Left cardiac atrium (tissue), 4 donors: ENCODE data around the gene COL27A1. TPM values are rescaled to one million over a fixed set of nuclear protein-coding genes. Genes with fewer than 3 reads are reported as not detected.
"Not testable (repeated sequence)": the region's sequence is repeated elsewhere in the genome, so short reads cannot be mapped to it uniquely, and the experiment has no call there.

Experiments used
- ATAC-seq, 2 donors: fragments of 200-7000 bp; cut with Tn5 transposase; one replicate each; pipeline ENCODE4 v1.9.1; 2020; ENCODE audit warnings: mild to moderate bottlenecking in 2 of 2, moderate library complexity in 2 of 2
- DNase-seq: peaks from one replicate; pipeline ENCODE4 v3.0.0-alpha.2; 2020
- intact Hi-C, 2 donors: fragments of 100-400 bp; cut with DNase I; formaldehyde crosslinking; loops; one replicate each; pipeline versions ENCODE4 v1.14.1 to v1.15.1; 2022 to 2023
- total RNA-seq, 2 donors: library from RNA; stranded (reverse); fragmentation: NEBNext Ultra II Directional; extraction: Animal tissue kit (Norgen Biotek cat#: 25700); gene quantifications; one replicate each; pipeline ENCODE4 v1.2.1, GENCODE V29; 2021
- donor health status: DM: no; HTN: yes; CAD: no.
- donor health status: DM: no; HTN: yes; CAD: no; lungs with severe emphysema.
- donor health status: DM: yes; HTN: yes; CAD: no.
- donor health status: Dilated cardiomyopathy.

Gene COL27A1
- total RNA-seq, 2 donors from 2014 or later, result 7.0 to 9.2 TPM

DNA sequence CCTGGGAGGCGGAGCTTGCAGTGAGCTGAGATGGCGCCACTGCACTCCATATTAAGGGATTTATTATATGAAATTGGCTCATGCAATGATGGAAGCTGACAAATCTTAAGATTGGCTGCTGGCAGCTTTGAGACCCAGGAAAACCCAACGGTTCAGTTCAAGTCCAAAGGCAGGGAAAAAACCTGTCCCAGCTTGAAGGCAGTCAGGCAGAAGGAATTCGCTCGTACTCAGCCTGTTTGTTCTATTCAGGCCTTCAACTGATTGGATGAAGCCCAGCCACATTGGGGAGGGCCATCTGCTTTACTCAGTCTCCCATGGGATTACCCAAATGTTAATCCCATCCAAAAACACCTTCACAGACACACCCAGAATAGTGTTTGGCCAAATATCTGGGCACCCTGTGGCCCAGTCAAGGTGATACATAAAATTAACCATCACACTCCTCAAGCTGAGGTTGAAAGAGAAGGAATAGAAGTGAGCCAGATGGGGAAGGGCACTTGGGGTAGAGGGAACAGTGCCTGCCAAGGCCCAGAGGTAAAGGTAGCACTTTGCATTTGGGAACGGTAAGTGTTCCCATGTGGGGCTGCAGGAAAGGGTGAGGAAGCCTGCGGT is 159.0 kb downstream of the COL27A1 start:
- DNase-seq (no peak), ATAC-seq (no peak)
- intact Hi-C loops, result no loop called here

DNA sequence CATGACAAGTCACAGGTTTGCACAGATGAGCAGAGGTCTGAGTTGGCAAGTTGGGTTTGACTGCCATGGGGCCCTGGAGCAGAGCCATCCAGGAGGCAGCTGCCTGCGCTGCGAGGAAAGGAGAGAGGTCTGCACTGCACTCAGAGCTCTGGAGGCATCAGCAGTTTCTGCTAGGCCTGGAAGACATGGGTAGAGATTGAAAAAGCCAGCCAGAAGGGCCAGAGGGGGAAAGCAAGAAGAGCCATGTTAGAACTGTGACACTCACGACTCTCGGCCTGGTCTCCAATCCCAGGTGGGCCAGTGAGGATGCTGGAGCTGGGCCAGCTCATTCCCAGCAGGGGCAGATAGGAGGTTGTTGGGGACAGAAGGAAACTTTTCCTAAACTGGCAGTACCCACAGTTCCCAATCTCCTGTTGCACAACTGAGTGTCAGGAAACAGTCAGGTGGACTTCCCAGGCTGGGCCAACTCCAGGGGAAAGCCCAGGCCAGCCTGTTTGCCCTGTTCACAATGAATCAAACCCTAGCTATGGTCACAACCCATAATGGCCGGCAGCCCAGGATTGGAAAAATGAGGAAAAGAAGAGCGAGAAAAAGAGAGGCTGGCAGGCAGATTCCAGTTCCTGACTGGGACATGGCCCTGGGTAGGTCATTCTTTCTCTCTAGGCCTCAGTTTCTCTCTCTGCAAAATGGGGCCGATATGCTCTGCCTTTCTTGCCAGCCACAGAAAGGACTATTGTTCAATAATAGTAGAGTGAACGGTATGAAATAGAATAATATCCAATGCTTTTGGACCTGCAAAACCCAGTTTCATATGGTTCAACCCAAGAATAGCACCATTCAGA is 159.8 kb downstream of the COL27A1 start:
- intact Hi-C loops, result no loop called here
- peak; percentile 18 for DNase-seq
- ATAC-seq, result peak in 1 of 2 donors; percentile 34

DNA sequence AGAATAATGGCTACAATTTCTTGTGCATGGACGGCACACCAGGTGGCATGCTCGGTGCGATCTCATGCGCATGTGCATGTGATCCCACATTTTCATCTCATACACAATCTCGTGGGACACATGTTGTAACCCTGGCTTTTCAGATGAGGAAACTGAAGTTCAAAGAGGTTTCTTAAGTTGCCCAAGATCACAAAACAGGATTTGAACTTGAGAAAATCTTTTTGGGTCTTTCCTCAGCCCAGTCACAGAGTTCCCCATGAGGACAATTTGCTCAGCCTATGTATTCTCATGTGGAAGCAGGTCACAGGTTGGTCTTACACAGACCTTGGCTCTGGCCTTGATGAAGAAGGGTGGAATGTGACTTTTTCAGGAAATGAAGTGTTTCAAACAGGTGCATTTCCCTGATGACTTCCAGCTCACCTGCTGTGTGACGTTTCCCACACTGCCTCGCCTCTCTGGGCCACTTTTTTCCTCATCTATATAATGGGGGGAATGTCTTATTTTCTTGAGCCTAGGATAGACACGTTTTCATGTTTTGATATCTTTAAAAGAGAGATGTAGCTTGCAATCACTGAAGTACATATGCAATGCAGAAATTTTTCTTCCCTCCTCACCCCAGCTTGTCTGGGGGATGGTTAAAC is 160.5 kb downstream of the COL27A1 start:
- intact Hi-C loops, result no loop called here
- peak in 1 of 2 donors; percentile 19 for ATAC-seq
- DNase-seq, result no peak

DNA sequence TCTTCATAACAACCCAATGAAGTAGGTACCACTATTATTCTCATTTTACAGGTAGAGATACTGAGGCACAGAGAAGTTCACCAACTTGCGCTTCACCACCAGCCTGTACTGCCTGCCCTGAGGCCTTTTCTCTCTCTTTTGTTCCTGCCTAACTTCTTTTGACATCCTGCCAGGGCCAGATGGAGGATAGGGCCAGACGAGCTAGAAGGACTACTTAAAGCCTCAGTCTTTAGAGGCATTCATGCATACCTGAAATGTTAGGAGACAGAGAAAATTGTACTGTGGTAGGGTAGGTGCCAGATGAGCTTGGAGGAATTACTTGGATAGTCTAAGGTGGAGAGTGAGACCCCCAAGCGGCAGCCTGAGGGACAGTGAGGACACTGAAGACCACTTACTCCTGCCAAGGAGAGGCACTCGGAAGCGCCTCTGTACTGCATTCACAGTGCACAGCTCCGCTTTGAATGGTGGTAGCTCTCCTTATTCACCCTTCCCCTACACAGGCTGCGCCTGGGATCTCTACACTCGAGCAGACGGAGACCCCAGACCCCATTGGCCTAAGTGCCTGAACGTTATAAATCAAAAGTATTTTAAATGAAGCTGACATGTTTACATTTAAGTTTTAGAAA is 161.4 kb downstream of the COL27A1 start:
- no peak for ATAC-seq
- intact Hi-C loops, result no loop called here
- no peak for DNase-seq

DNA sequence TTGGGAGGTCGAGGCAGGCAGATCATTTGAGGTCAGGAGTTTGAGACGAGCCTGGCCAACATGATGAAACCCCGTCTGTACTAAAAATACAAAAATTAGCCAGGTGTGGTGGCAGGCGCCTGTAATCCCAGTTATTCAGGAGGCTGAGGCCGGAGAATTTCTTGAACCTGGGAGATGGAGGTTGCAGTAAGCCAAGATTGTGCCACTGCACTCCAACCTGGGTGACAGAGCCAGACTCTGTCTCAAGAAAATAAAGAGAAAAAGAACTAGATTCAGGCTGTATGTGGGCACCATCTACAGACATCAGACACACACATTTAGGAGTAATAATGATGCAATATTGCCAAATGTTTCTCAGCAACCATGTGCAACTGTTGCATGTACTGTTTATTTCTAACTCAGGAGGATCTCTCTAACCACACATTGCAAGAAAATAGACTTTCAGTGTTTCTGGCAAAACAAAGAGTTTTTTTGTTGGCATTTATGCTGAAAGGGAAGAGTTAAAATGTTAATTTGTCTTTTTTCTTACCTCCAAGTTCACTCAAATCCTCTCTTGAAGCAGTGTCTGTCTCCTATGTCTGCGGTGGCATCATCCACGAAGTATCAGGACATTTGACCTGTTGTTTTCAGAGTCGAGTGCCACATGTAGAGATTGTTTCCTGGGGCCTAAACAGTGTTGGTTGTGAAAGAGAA is 162.5 kb downstream of the COL27A1 start:
- ATAC-seq (no peak), DNase-seq (no peak)
- intact Hi-C loops, result no loop called here

DNA sequence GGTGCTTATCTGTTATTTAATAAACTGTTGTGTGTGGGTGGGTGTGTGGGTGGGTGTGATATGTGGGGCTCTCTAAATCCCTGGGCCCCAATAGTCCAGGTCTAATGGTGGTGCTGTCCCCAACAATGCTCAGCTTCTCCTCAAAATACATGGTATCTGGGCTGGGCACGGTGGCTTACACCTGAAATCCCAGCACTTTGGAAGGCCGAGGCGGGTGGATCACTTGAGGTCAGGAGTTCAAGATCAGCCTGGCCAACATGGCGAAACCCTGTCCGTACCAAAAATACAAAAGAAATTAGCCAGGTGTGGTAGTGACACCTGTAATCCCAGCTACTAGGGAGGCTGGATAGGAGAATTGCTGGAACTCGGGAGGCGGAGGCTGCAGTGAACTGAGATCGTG is 163.1 kb downstream of the COL27A1 start:
- intact Hi-C loops, result no loop called here
- ATAC-seq (no peak), DNase-seq (no peak)

DNA sequence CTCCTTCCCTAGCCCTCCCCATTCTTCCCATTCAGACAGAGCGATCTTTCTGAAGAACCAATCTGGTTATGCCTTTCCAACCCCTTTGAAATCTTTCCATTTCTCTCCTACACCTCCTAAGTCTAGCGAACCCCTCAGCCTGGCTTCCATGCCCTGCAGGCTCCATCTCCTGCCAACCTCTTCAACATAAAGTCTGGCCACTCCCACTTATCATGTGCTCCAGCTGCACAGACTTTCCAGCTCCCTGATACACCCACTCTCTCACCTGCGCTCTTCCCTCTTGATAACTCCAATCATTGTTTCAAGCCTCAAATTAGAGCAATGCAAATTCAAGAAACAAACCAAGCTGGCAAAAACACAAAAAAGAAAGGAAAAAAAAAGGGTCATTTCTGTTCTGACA is 163.8 kb downstream of the COL27A1 start:
- intact Hi-C loops, result no loop called here
- ATAC-seq (no peak), DNase-seq (no peak)

DNA sequence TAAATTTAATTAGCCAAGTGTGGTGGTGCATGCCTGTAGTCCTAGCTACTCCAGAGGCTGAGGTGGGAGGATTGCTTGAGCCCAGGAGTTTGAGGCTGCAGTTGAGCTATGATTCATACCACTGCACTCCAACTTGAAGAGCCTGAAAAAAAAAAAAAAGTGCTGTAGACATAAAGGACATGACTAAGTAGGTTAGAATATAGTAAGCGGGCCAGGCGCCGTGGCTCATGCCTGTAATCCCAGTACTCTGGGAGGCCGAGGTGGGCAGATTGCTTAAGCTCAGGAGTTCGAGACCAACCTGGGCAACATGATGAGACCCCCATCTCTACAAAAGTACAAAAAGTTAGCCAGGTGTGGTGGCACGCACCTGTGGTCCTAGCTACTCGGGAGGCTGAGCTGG is 165.4 kb downstream of the COL27A1 start:
- ATAC-seq, DNase-seq, intact Hi-C loops: not testable (repeated sequence)

DNA sequence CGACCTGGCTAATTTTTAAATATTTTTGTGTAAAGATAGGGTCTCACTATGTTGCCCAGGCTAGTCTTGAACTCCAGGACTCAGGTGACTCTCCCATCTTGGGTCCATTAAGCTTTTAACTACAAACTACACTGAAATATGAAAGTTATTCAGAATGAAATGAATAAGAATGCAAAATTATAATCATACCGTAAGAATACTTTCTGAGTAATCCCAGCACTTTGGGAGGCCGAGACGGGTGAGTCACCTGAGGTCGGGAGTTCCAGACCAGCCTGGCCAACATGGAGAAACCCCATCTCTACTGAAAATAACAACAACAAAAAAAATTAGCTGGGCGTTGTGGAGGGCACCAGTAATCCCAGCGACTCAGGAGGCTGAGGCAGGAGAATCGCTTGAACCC is 166.4 kb downstream of the COL27A1 start:
- ATAC-seq, result no peak
- intact Hi-C loops, result no loop called here
- DNase-seq, result no peak

DNA sequence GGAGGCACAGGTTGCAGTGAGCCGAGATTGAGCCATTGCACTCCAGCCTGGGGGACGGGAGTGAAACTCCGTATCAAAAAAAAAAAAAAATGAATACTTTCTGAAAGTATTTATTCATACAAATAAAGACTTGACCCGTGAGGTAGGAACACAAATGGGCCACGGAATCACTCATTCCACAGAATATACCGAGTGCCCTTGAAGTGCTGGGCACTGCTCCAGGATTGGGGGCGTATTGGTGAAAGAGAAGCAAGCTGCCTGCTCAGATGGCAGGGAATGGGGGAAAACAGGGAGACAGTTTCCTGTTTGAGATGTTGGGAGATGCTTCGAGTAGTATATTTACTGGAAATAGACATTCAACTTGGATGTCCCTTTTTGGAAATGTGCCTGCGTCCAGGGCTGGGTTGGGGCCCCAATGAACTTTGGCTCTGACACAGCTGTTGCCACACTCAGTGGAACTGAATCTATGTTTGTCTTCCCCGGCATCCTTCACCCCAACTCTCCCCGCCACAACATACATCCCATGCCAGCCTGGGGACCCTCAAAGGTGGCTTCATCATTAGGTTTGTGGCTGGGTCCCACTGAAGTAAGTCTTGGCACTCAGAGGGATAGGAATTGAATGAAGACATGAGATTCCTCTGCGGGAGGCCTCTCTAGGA is 167.0 kb downstream of the COL27A1 start:
- DNase-seq, intact Hi-C loops, ATAC-seq: not testable (repeated sequence)

DNA sequence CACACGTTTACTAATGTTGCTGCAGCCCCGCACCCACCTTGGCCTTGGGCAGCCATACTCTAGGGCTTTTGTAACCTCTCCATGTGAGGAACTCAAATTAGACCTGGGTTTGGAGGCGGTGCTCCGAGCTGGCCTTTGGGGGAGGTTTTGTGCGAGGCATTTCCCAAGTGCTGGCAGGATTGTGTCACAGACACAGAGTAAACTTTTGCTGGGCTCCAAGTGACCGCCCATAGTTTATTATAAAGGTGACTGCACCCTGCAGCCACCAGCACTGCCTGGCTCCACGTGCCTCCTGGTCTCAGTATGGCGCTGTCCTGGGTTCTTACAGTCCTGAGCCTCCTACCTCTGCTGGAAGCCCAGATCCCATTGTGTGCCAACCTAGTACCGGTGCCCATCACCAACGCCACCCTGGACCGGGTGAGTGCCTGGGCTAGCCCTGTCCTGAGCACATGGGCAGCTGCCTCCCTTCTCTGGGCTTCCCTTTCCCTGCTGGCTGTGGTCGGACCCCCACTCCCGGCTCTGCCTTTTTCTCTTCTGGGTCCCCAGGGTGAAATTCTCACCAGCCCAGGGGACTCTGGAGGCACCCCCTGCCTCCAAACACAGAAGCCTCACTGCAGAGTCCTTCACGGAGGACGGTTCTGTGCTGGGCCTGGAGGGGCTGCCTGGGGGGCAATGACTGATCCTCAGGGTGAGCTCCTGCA is 167.6 kb downstream of the COL27A1 start, which contains the start of gene ORM1:
Gene ORM1, plus strand, starts transcription at position 268 of the 701 bp plus-strand sequence. Its CDS starts 36 bp downstream, at position 304.
- peak in 1 of 2 donors; percentile 45 for ATAC-seq

DNA sequence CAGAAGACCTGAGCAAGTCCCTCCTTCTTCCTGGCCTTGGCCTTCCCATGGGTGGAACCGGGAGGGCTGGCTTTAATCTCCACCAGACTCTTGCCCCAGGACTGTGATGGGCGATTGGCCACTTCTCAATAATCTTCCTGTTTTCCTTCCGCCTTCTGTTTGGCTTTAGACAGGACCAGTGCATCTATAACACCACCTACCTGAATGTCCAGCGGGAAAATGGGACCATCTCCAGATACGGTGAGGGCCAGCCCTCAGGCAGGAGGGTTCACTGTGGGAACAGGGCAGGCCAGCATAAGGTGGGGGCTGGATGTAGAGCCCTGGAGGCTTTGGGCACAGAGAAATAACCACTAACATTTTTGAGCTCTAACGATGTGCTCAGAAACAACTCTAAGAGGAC is 168.5 kb downstream of the COL27A1 start:
- ATAC-seq, DNase-seq, intact Hi-C loops: not testable (repeated sequence)

More for the DNA sequence above, 167.6 kb downstream of the COL27A1 start, which contains the start of gene ORM1:
- DNase-seq, intact Hi-C loops: not testable (repeated sequence)

DNA sequence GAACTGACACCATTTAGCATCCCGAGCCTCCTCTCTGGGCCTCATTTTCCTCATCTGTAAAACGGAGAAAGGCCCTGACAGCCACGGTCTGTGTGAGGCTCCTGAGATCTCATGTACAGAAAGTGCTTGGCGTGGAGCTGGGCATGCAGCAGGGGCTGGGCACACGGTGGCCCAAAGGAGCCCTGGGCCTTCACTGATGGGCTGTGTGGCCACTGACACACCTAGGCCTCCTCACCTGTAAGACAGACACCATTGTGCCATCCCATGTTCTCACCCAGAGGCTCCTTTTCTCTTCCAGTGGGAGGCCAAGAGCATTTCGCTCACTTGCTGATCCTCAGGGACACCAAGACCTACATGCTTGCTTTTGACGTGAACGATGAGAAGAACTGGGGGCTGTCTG is 169.2 kb downstream of the COL27A1 start:
- no peak for ATAC-seq

DNA sequence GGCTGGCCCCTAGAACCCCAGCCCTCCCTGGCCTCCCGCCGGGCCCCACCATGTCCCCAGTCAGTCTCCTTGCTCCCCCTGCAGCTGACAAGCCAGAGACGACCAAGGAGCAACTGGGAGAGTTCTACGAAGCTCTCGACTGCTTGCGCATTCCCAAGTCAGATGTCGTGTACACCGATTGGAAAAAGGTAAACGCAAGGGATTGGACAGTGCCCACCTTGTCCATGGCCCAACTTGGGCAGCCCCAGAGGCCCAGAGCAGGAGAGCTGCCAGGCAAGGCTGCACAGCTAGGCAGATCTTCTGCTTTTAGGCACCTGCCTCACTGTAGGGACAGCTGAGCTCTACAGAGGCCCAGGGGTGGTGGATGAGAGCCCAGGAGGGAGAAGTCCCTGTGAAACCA is 169.6 kb downstream of the COL27A1 start:
- ATAC-seq, DNase-seq, intact Hi-C loops: not testable (repeated sequence)

More for the DNA sequence above, 169.2 kb downstream of the COL27A1 start:
- DNase-seq, result no peak
- intact Hi-C loops, result no loop called here

DNA sequence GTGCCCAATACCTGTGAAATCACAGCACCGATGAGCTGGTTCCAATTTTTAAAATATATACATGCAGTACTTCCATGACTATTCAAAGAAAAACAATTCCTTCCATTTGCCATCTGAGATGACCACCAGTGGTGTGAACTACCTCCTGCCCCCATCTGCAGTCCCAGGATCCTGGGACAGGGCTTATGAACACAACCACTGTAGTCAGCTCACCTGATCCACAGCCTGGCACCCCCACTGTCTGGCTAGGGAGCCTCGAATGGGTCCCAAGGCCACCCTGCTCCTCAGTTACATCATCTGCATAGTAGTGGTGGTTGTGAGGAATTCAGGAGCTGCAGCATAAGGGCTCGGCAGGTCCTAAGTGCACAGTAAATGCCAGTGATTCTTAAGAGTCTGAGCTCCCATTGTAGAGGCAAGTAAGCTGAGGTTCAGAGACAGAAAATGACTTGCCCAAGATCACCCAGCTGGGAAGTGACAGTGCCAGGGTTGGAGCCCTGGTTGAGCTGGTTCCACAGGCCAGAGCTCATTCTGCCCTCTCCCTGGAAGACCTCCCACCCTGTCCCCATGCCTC is 170.4 kb downstream of the COL27A1 start:
- ATAC-seq, intact Hi-C loops, DNase-seq: not testable (repeated sequence)

DNA sequence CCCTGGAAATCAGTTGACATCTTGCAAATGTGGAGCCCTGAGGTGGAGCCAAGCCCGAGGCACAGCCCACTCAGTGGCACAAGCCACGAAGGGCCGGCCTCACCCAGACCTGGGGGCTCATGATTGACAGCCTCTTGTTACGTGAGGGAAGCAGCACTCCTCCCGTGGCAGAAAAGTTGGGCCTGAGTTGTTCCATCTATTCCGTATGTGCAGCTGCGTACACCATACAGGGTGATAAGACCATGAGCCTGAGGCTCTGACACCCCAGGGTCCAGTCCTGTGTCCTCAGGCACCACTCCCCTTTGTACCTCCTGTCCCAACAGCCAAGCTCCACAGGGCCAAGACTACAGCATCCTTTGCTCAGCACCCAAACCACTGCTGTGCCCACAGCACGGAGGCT is 172.4 kb downstream of the COL27A1 start:
- no peak for DNase-seq
- ATAC-seq, result no peak
- intact Hi-C loops, result no loop called here

DNA sequence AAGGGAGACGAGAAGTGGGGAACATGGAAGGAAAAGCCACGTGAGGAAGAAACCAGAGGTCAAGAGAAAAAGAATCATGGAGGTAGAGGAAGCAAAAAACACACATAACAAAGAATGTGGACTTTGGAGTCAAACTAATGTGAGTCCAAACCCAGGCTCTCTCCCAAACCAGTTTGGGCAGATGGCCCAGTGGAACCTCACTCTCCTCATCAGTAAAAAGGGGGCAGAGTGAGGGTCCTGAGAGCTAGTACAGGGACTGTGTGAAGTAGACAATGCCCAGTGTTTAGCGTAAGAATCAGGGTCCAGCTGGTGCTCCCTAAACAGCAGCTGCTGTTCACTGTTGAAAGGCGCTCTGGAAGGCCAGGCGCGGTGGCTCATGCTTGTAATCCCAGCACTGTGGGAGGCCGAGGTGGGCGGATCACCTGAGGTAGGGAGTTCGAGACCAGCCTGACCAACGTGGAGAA is 173.1 kb downstream of the COL27A1 start:
- DNase-seq, intact Hi-C loops, ATAC-seq: not testable (repeated sequence)
